Measurements from ENCODE around the gene LAMB3.
"Not testable (repeated sequence)": the region's sequence is repeated elsewhere in the genome, so short reads cannot be mapped to it uniquely, and the experiment has no call there.

LAMB3 gene

GRCh38 chr1:209652121-209652735, at the start of gene LAMB3:
Gene LAMB3 (minus strand): TSS chr1:209652425. CDS start chr1:209650944, 1,481 bp downstream.
- no peak within 1 kb of the TSS for H3K4me3 ChIP-seq (ENCODE audit: low read depth, low read length)
- TF ChIP-seq CTCF (IDR thresholded peaks at IDR 0.05; ENCODE audit: low read depth, low read length): no peak

- H3K4me3 ChIP-seq (ENCODE audit: low read depth, low read length): not testable (repeated sequence)
Observed at GRCh38 chr1:209700686-209701085, 48.5 kb upstream of the LAMB3 start.

GRCh38 chr1:209697126-209697525, 44.9 kb upstream of the LAMB3 start:
- no peak for TF ChIP-seq CTCF (IDR thresholded peaks at IDR 0.05; ENCODE audit: low read depth, low read length)
- H3K4me3 ChIP-seq (ENCODE audit: low read depth, low read length): no peak overlapping the region

GRCh38 chr1:209696673-209697072, 44.4 kb upstream of the LAMB3 start:
- no peak for TF ChIP-seq CTCF (IDR thresholded peaks at IDR 0.05; ENCODE audit: low read depth, low read length)
- H3K4me3 ChIP-seq (ENCODE audit: low read depth, low read length): no peak overlapping the region

GRCh38 chr1:209692745-209693504, 40.7 kb upstream of the LAMB3 start:
- peak; percentile 80 for TF ChIP-seq CTCF (IDR thresholded peaks at IDR 0.05; ENCODE audit: low read depth, low read length)
- no peak overlapping the region for H3K4me3 ChIP-seq (ENCODE audit: low read depth, low read length)

GRCh38 chr1:209692296-209692695, 40.1 kb upstream of the LAMB3 start:
- H3K4me3 ChIP-seq (ENCODE audit: low read depth, low read length): no peak overlapping the region
- no peak for TF ChIP-seq CTCF (IDR thresholded peaks at IDR 0.05; ENCODE audit: low read depth, low read length)

- no peak for TF ChIP-seq CTCF (IDR thresholded peaks at IDR 0.05; ENCODE audit: low read depth, low read length)
- H3K4me3 ChIP-seq (ENCODE audit: low read depth, low read length): no peak overlapping the region
Observed at GRCh38 chr1:209691237-209691636, 39.0 kb upstream of the LAMB3 start.
